ENCODE results near the gene MESP1. TPM values are rescaled to one million over a fixed set of nuclear protein-coding genes. Genes with fewer than 3 reads are reported as not detected.

The MESP1 gene, protein sequence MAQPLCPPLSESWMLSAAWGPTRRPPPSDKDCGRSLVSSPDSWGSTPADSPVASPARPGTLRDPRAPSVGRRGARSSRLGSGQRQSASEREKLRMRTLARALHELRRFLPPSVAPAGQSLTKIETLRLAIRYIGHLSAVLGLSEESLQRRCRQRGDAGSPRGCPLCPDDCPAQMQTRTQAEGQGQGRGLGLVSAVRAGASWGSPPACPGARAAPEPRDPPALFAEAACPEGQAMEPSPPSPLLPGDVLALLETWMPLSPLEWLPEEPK
- under 0.01 TPM in 2 replicates for total RNA-seq

DNA sequence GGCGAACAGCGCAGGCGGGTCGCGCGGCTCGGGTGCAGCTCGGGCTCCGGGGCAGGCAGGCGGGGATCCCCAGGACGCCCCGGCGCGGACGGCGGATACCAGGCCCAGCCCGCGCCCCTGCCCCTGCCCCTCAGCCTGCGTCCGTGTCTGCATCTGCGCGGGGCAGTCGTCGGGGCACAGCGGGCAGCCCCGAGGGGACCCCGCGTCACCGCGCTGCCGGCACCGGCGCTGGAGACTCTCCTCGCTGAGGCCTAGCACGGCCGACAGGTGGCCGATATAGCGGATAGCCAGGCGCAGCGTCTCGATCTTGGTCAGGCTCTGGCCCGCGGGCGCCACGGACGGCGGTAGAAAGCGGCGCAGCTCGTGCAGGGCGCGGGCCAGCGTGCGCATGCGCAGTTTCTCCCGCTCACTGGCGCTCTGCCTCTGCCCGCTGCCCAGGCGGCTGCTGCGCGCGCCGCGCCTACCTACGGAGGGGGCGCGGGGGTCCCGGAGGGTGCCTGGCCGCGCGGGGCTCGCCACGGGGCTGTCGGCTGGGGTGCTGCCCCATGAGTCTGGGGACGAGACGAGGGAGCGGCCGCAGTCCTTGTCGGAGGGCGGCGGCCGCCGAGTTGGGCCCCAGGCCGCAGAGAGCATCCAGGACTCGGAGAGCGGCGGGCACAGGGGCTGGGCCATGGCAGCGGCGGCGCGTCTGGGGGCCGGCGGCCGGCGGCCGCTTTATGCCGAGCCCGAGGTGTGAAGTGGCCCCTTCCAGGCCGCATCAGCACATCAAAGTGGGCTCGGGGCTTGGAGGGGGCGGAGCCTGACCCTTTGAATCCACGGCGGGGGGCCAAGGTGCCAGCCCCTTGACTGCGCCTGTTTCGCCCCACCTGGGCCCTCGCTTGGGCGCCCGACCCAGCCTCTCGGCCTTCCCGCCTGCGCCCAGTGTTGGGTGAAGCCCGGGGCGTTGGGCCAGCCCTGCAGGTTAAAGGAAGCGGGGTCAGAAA lies at the start of gene MESP1:
Gene MESP1 (minus strand): TSS at position 690 of the 983 bp plus-strand sequence. CDS start 18 bp downstream, at position 672.
- peak within 1 kb of the TSS; percentile 58 for H3K4me3 ChIP-seq (ENCODE audit: low read depth, low read length)
- TF ChIP-seq, protein P1, sequence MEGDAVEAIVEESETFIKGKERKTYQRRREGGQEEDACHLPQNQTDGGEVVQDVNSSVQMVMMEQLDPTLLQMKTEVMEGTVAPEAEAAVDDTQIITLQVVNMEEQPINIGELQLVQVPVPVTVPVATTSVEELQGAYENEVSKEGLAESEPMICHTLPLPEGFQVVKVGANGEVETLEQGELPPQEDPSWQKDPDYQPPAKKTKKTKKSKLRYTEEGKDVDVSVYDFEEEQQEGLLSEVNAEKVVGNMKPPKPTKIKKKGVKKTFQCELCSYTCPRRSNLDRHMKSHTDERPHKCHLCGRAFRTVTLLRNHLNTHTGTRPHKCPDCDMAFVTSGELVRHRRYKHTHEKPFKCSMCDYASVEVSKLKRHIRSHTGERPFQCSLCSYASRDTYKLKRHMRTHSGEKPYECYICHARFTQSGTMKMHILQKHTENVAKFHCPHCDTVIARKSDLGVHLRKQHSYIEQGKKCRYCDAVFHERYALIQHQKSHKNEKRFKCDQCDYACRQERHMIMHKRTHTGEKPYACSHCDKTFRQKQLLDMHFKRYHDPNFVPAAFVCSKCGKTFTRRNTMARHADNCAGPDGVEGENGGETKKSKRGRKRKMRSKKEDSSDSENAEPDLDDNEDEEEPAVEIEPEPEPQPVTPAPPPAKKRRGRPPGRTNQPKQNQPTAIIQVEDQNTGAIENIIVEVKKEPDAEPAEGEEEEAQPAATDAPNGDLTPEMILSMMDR (IDR thresholded peaks at IDR 0.05; ENCODE audit: insufficient read depth, low read depth, low read length) = peak; percentile 64
- DNase-seq (ENCODE audit: low read depth) = peak; percentile 89

DNA sequence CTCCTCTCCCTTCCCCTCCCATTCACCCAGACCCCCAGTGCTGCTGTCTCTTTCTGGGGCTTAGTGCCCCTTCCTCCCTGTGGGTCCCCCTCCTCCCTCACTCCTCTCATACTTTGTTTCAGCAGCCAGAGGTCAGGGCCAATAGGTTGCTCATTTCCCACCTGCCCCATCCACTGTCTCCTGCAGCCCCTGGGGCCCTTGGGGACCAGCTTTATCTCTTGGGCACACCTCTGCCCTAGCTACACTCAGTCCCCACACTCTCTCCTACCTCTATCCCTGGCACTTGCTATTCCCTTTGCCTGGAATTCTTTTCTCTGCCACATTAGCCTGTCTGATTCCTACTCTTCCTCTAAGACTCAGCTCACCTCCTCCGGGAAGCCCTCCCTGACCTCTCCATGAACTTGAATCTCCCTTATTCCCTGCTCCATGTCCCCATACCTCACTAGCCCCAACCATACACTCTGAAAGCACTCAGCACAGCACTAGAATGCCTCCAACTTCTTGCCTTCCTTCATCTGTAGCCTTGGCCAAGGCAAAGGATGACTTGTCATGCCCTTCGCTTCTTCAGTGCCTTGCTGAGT lies 49.0 kb upstream of the MESP1 start:
- H3K4me3 ChIP-seq (ENCODE audit: low read depth, low read length) = no peak overlapping the region
- no peak for DNase-seq (ENCODE audit: low read depth)
- TF ChIP-seq, protein P1 (IDR thresholded peaks at IDR 0.05; ENCODE audit: insufficient read depth, low read depth, low read length) = no peak

DNA sequence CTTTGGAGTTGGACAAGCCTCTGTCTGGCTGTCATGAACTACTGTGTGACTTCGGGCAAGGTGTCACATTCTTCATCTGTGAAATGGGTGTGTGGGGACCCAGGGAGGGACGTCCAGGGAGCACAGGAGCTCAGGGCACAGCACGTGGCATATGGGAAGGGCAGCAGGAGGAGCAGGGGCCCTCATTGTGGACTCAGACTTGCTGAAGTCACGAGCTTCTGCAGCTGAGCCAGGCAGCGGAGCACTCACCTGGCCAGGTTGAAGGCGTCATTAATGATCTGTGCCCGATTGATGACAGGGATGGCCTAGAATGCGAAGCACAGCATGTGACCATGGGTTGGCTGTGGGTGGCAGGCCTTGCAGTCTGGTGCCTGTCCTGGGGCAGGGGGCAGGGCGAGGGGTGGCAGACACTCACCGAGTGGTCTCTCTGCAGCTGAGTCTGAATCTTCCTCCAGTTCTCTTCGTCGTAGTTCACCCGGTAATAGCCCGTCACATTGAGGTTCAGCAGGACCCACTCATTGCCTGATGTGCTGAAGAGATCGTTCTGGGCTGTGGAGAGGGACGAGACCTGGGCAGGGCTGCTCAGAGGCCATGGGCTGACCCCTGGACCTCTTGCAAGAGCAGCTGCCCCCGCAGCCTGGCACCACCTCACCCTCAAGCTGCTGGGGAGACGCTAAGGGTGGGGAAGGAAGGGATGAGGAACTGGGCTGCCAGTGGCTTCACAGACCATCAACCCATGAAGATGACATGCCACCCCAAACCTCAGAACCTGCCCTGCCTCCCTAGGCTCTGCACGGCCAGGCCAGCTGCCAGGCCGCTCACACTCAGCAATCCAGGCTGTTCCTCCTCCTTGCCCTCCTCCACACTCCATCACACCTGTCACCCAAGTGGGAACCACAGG lies 48.2 kb upstream of the MESP1 start:
- TF ChIP-seq, protein P1 (IDR thresholded peaks at IDR 0.05; ENCODE audit: insufficient read depth, low read depth, low read length) = no peak
- H3K4me3 ChIP-seq (ENCODE audit: low read depth, low read length) = no peak overlapping the region
- no peak for DNase-seq (ENCODE audit: low read depth)

DNA sequence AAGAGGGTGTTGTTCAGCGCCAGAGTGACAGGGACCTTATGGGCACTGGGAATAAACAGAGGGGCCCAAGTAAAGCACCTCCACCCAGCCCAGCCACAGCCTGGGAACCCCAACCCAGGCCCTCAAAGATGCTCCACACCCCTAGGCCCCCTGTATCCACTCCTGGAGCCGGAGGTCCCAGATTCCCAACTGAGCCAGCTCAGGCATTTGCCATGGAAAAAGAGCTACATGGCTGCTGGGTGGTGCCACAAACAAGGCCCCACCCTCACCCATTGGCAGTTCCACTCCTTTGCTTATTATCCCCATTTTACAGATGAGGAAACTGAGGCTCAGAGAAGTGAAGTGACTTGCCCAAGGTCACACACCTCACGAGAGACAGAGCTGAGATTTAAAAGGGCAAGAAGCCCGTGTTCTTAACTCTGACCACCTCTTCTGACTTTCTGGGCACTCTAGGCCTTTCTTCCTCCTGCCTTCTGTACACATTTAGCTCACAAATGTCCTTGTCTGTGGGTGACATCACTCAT lies 46.7 kb upstream of the MESP1 start:
- no peak overlapping the region for H3K4me3 ChIP-seq (ENCODE audit: low read depth, low read length)
- TF ChIP-seq, protein P1 (IDR thresholded peaks at IDR 0.05; ENCODE audit: insufficient read depth, low read depth, low read length) = no peak
- DNase-seq (ENCODE audit: low read depth) = no peak

DNA sequence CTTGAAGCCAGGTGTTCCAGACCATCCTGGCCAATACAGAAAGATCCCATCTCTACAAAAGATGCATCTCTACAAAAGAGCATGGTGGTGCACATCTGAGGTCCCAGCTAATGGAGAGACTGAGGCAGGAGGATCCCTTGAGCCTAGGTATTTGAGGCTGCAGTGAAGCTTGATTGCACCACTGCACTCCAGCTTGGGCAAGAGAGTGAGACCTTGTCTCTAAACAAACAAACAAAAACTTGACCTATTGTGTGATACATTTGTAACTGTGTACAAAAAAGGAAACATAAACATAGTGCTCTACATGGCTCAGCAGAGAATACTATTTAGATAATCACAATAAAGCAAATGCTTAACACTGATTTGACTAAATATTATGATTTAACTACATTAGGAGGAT lies 44.9 kb upstream of the MESP1 start:
- H3K4me3 ChIP-seq (ENCODE audit: low read depth, low read length) = no peak overlapping the region
- no peak for DNase-seq (ENCODE audit: low read depth)
- TF ChIP-seq, protein P1 (IDR thresholded peaks at IDR 0.05; ENCODE audit: insufficient read depth, low read depth, low read length) = no peak
